CD4-positive, alpha-beta T cell treated with Interleukin-10 for 1 hour (primary cell): ENCODE data around the gene RAD50.
"Not testable (repeated sequence)": the region's sequence is repeated elsewhere in the genome, so short reads cannot be mapped to it uniquely, and the experiment has no call there.

Source experiments
- DNase-seq: peaks from one replicate; pipeline ENCODE4 v3.0.0-alpha.2; 2020

The RAD50 gene

GRCh38 chr5:132556763-132557477 is at the start of gene RAD50:
TSS of gene RAD50 (plus strand) at chr5:132556977. CDS start at chr5:132557325, 348 bp downstream.
- DNase-seq = peak; percentile 93

GRCh38 chr5:132510076-132510475 is 46.7 kb upstream of the RAD50 start:
- no peak for DNase-seq

GRCh38 chr5:132513618-132514336 is 43.0 kb upstream of the RAD50 start:
- not testable (repeated sequence) for DNase-seq

GRCh38 chr5:132522067-132522466 is 34.7 kb upstream of the RAD50 start:
- DNase-seq = not testable (repeated sequence)

GRCh38 chr5:132524877-132525276 is 31.9 kb upstream of the RAD50 start:
- not testable (repeated sequence) for DNase-seq

- DNase-seq = no peak
Measured at GRCh38 chr5:132525299-132525724, 31.5 kb upstream of the RAD50 start.

- DNase-seq = peak; percentile 58
Measured at GRCh38 chr5:132526290-132526973, 30.3 kb upstream of the RAD50 start.

- DNase-seq = no peak
Measured at GRCh38 chr5:132526974-132527564, 29.7 kb upstream of the RAD50 start.

GRCh38 chr5:132528021-132528420 is 28.8 kb upstream of the RAD50 start:
- DNase-seq = no peak

- peak; percentile 9 for DNase-seq
Measured at GRCh38 chr5:132528866-132529634, 27.7 kb upstream of the RAD50 start.

GRCh38 chr5:132530946-132531345 is 25.8 kb upstream of the RAD50 start:
- no peak for DNase-seq

GRCh38 chr5:132539716-132540115 is 17.1 kb upstream of the RAD50 start:
- DNase-seq = no peak

- no peak for DNase-seq
Measured at GRCh38 chr5:132540149-132540548, 16.6 kb upstream of the RAD50 start.

GRCh38 chr5:132540764-132541163 is 16.0 kb upstream of the RAD50 start:
- no peak for DNase-seq

- DNase-seq = no peak
Measured at GRCh38 chr5:132543472-132544201, 13.1 kb upstream of the RAD50 start, which contains the start of gene IL5. TSS of gene IL5 (minus strand) at chr5:132543522. CDS start at chr5:132543478, 44 bp downstream.

GRCh38 chr5:132546108-132546507 is 10.7 kb upstream of the RAD50 start:
- DNase-seq = no peak

GRCh38 chr5:132547269-132547668 is 9.5 kb upstream of the RAD50 start:
- no peak for DNase-seq

GRCh38 chr5:132548834-132549233 is 7.9 kb upstream of the RAD50 start:
- DNase-seq = not testable (repeated sequence)

- no peak for DNase-seq
Measured at GRCh38 chr5:132549576-132549975, 7.2 kb upstream of the RAD50 start.

GRCh38 chr5:132556153-132556762 is 519 bp upstream of the RAD50 start:
- no peak for DNase-seq
